Breast epithelium (tissue), 4 donors: ENCODE measurements around the gene TACR2. TPM values are rescaled to one million over a fixed set of nuclear protein-coding genes. Genes with fewer than 3 reads are reported as not detected.
A peak's percentile ranks its signal among the peaks of the same experiment; 100 is the strongest.

ENCODE experiments used
- DNase-seq, 2 donors: peaks; one replicate each; pipeline ENCODE4 v3.0.0-alpha.2; 2019; ENCODE audit warnings: low spot score in 2 of 2
- H3K27ac ChIP-seq, 2 donors: fragments of 200-600 bp; sonication (generic) in 1 of 2; one replicate each; pipeline ENCODE4 v1.5.1; 2016 to 2019; ENCODE audit warnings: mild to moderate bottlenecking in 1 of 2
- H3K27me3 ChIP-seq, 2 donors: fragments of 200-600 bp; sonication (generic) in 1 of 2; one replicate each; pipeline versions ENCODE4 v1.5.1 to v1.6.0; 2017 to 2019; ENCODE audit warnings: control low read depth in 1 of 2, mild to moderate bottlenecking in 1 of 2
- H3K36me3 ChIP-seq: fragments of 200-600 bp; one replicate; pipeline ENCODE4 v1.5.1; 2019
- H3K4me1 ChIP-seq, 2 donors: fragments of 200-600 bp; sonication (generic); one replicate each; pipeline ENCODE4 v1.5.1; 2016 to 2019; ENCODE audit warnings: control low read depth in 1 of 2
- H3K4me3 ChIP-seq, 3 donors: fragments of 200-600 bp; sonication (generic); 1 replicate in 2 of 3; 2 replicates in 1 of 3; pipeline ENCODE4 v1.5.1; 2016 to 2019; ENCODE audit warnings: mild to moderate bottlenecking in 3 of 3, moderate library complexity in 2 of 3
- H3K9me3 ChIP-seq, 2 donors: fragments of 200-600 bp; sonication (generic) in 1 of 2; one replicate each; pipeline ENCODE4 v1.5.1; 2016 to 2019; ENCODE audit warnings: control low read depth in 1 of 2
- POLR2A ChIP-seq: fragments of 450-650 bp; IDR thresholded peaks from one replicate; pipeline ENCODE4 v1.6.1; 2016; ENCODE audit warnings: antibody characterized with exemption, mild to moderate bottlenecking, moderate library complexity
- POLR2AphosphoS5 ChIP-seq, 3 donors: sonication (generic); formaldehyde crosslinking; IDR thresholded peaks; one replicate each; pipeline ENCODE4 v1.6.1; 2017; ENCODE audit warnings: antibody characterized with exemption in 3 of 3
- intact Hi-C: fragments of 100-400 bp; cut with DNase I; formaldehyde crosslinking; loops from one replicate; pipeline ENCODE4 v1.15.1; 2023; ENCODE audit warnings: low total_unique reads
- total RNA-seq, 3 donors: library from RNA; depleted of rRNA; stranded (reverse); fragments of >200 nt; gene quantifications; one replicate each; pipeline ENCODE4 v1.1.0, GENCODE V29; 2016
- TF ChIP-seq, protein P1 (sequence below), 3 donors: fragments of 450-650 bp; IDR thresholded peaks; one replicate each; pipeline ENCODE4 v1.5.1; 2016 to 2017; ENCODE audit warnings: antibody characterized with exemption in 3 of 3, mild to moderate bottlenecking in 3 of 3, moderate library complexity in 3 of 3

TACR2 gene
- 1 to 10 TPM in 1 of 3 donors, under 1 TPM in 2; 0.66 to 3.2 (median 0.73) TPM for total RNA-seq

DNA sequence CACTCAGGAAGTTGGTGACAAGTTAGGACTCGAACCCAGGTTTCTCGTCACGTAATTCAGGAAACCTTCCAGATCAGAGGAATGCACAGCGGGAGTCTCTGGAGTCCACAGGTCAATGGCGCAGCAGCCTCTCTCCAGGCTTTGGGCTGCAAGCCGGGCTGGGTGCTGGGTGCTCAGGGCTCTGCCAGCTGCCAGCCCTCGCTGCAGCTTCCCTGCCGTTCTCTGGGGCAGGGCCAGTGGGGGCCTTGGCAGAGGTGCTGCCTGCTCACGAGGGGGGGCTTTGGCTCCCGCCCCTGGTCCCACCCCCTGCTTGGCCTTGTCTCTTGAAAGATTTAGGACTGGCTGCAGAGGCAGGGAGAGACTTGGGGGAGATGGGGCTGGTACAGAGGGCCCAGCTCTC, at the start of gene TACR2:
TSS of gene TACR2 (minus strand) at position 224 of the 400 bp plus-strand sequence. CDS start 595 bp downstream, outside the sequence.
- intact Hi-C loops = no loop called here
- H3K9me3 ChIP-seq = no peaks in the 10 kb centered on the region
- no peak within 1 kb of the TSS for H3K4me3 ChIP-seq
- H3K27me3 ChIP-seq = no peaks in the 10 kb centered on the region
- no peak for DNase-seq
- no peaks in the 10 kb centered on the region for H3K36me3 ChIP-seq
- H3K4me1 ChIP-seq = no peaks in the 10 kb centered on the region
- TF ChIP-seq, protein P1, sequence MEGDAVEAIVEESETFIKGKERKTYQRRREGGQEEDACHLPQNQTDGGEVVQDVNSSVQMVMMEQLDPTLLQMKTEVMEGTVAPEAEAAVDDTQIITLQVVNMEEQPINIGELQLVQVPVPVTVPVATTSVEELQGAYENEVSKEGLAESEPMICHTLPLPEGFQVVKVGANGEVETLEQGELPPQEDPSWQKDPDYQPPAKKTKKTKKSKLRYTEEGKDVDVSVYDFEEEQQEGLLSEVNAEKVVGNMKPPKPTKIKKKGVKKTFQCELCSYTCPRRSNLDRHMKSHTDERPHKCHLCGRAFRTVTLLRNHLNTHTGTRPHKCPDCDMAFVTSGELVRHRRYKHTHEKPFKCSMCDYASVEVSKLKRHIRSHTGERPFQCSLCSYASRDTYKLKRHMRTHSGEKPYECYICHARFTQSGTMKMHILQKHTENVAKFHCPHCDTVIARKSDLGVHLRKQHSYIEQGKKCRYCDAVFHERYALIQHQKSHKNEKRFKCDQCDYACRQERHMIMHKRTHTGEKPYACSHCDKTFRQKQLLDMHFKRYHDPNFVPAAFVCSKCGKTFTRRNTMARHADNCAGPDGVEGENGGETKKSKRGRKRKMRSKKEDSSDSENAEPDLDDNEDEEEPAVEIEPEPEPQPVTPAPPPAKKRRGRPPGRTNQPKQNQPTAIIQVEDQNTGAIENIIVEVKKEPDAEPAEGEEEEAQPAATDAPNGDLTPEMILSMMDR (IDR thresholded peaks at IDR 0.05) = no peak
- no peak for TF ChIP-seq POLR2A
- TF ChIP-seq POLR2AphosphoS5 (IDR thresholded peaks at IDR 0.05) = no peak
- H3K27ac ChIP-seq = no peak within 1 kb of the TSS

DNA sequence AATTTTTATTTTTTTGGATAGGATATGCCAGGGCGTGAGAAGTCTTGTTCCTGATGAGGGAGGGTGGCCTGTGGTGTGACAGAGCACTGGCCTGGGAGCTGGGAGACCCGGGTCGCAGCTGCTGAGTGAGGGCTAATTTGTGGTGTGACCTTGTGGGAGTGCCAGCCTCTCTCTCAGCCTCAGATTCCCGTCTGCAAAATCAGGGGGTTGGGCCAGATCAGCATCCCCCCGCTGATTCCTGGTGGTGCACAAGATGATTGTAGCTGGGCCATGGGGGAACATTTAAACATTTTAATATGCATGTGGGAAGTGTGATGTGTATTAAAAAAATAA, 49.4 kb upstream of the TACR2 start:
- H3K36me3 ChIP-seq = no peaks in the 10 kb centered on the region
- no peak overlapping the region for H3K4me3 ChIP-seq
- TF ChIP-seq POLR2A (no peak), POLR2AphosphoS5 (IDR thresholded peaks at IDR 0.05) (no peak)
- TF ChIP-seq, protein P1 (IDR thresholded peaks at IDR 0.05) = no peak
- H3K9me3 ChIP-seq = no peaks in the 10 kb centered on the region
- DNase-seq = no peak
- intact Hi-C loops = no loop called here
- H3K4me1 ChIP-seq = peaks cover 0 to 5% of the 10 kb centered on the region in 2 donors
- no peaks in the 10 kb centered on the region for H3K27me3 ChIP-seq
- peak overlapping the region in 1 of 2 donors; percentile 10 for H3K27ac ChIP-seq

DNA sequence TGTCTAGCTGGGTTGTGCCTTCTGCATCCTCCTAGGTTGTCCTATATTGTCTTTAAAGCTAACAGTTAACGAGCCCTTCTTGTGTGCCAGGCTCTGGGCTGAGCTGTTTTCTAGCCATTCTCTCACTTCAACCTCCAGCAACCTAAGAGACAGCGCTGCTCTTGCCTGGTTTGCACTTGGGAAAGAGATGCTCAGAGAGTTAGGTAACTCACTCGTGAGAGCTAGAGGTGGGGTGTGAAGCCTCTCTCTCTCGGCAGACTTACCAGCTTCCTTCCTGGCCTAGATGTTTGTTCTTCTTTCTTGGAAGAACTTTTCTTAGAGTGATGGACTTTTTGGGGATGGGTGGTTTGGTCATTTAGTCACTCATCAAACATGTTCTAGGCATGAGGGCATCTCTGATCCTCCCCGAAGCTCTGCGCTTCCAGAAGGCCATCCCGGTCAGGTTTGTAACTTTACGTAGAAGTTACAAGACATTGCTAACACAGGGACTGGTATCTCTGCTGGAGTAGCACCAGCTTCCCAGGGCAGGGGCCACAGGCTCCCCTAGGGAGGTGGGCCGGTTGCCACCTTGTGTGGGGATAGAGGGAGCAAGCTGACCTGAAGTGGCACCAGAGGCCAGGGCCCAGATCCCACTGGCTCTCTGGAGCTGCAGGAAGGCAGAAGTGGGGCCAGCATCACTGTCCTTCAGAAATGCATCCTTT, 48.9 kb upstream of the TACR2 start:
- no peak for DNase-seq
- Histone ChIP-seq H3K27me3 (no peaks in the 10 kb centered on the region), H3K4me1 (peaks cover 0 to 5% of the 10 kb centered on the region in 2 donors), H3K27ac (peak overlapping the region in 1 of 2 donors; percentile 74), H3K9me3 (no peaks in the 10 kb centered on the region), H3K4me3 (no peak overlapping the region), H3K36me3 (no peaks in the 10 kb centered on the region)
- TF ChIP-seq POLR2AphosphoS5 (IDR thresholded peaks at IDR 0.05) (no peak), POLR2A (no peak)
- TF ChIP-seq, protein P1 (IDR thresholded peaks at IDR 0.05) = no peak
- intact Hi-C loops = no loop called here

DNA sequence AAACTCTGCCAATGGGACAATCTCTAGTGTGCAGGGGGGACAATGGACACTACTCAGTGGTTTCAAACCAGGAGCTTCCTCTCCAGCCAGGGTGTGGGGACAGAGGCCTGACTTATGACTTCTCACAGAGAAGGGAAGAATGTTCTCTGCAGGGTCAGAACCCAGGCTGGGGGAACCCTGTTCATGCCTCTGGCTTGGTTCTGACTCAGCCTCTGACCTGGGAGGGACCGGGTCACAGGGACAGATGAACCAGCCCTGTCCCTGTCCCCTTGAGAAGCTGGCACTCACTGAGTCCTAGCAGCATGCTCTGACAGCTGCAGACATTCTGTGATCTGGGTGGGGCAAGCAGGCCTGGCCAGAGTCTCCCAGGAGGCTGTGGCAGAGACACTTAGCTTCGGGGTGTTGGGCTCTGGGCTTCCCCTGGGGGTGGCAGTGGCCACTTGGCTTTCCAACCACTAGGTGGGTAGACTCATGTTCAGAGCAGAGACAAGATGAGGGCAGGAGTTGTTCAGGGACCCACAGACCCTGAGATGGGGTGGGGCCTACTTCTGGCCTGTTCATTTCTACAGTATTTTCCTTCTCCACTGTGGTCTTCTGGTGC, 48.2 kb upstream of the TACR2 start:
- Histone ChIP-seq H3K4me1 (peaks cover 0 to 5% of the 10 kb centered on the region in 2 donors), H3K4me3 (no peak overlapping the region), H3K36me3 (no peaks in the 10 kb centered on the region), H3K27ac (peak overlapping the region in 1 of 2 donors; percentile 74), H3K9me3 (no peaks in the 10 kb centered on the region), H3K27me3 (no peaks in the 10 kb centered on the region)
- TF ChIP-seq POLR2A = no peak
- TF ChIP-seq, protein P1 (IDR thresholded peaks at IDR 0.05) = no peak
- TF ChIP-seq POLR2AphosphoS5 (IDR thresholded peaks at IDR 0.05) = no peak
- DNase-seq = no peak
- intact Hi-C loops = no loop called here

DNA sequence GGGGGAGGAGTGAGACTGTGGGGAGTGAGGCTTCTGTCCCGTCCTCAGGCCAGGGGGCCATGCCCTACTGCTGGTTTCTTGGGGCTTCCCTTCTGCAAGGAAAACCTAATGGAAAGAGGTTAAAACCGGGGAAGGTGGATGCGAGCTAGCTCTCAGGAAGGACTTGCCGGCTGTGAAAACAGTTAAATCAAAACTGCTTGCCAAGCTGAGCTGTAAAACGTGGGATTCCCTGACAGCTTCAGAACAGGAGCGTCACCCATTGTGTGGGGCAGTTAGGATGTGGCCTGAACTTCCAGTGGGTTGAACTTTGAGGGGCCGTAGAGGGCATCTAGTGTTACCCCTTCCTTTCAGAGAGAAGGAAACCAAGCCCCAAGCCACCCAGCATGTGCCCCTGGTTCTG, 47.7 kb upstream of the TACR2 start:
- no peaks in the 10 kb centered on the region for H3K36me3 ChIP-seq
- peak overlapping the region in 1 of 2 donors; percentile 74 for H3K27ac ChIP-seq
- no peaks in the 10 kb centered on the region for H3K9me3 ChIP-seq
- H3K4me3 ChIP-seq = no peak overlapping the region
- no peak for TF ChIP-seq POLR2AphosphoS5 (IDR thresholded peaks at IDR 0.05)
- no peak for TF ChIP-seq POLR2A
- TF ChIP-seq, protein P1 (IDR thresholded peaks at IDR 0.05) = no peak
- no peak for DNase-seq
- peaks cover 0 to 5% of the 10 kb centered on the region in 2 donors for H3K4me1 ChIP-seq
- intact Hi-C loops = no loop called here
- no peaks in the 10 kb centered on the region for H3K27me3 ChIP-seq
